ENCODE results near the gene CYP4F3. TPM values are rescaled to one million over a fixed set of nuclear protein-coding genes. Genes with fewer than 3 reads are reported as not detected.
"Not testable (repeated sequence)": the region's sequence is repeated elsewhere in the genome, so short reads cannot be mapped to it uniquely, and the experiment has no call there.

CYP4F3 gene
- polyA plus RNA-seq, 1 experiment: 0.11 TPM

GRCh38 chr19:15644816-15645215 is 4.1 kb downstream of the CYP4F3 start:
- CTCF ChIA-PET: no interaction called here
- Histone ChIP-seq H3K9me3 (ENCODE audit: control insufficient read depth, insufficient read depth, low read length) (peaks cover 22% of the 10 kb centered on the region), H3K4me3 (ENCODE audit: low read depth, low read length) (no peak overlapping the region), H3K27ac (ENCODE audit: low read depth, low read length) (no peak overlapping the region), H3K27me3 (ENCODE audit: control insufficient read depth, insufficient read depth, low read length) (no peaks in the 10 kb centered on the region)
- TF ChIP-seq CTCF (IDR thresholded peaks at IDR 0.05; ENCODE audit: low read depth, low read length): no peak
- POLR2A ChIA-PET: no interaction called here
- no peak for DNase-seq (ENCODE audit: low read depth, low spot score)

GRCh38 chr19:15649526-15649925 is 8.8 kb downstream of the CYP4F3 start:
- POLR2A ChIA-PET: no interaction called here
- no peak for TF ChIP-seq CTCF (IDR thresholded peaks at IDR 0.05; ENCODE audit: low read depth, low read length)
- no peaks in the 10 kb centered on the region for H3K27me3 ChIP-seq (ENCODE audit: control insufficient read depth, insufficient read depth, low read length)
- CTCF ChIA-PET: no interaction called here
- peaks cover 14% of the 10 kb centered on the region for H3K9me3 ChIP-seq (ENCODE audit: control insufficient read depth, insufficient read depth, low read length)
- H3K27ac ChIP-seq (ENCODE audit: low read depth, low read length): no peak overlapping the region
- DNase-seq (ENCODE audit: low read depth, low spot score): no peak
- H3K4me3 ChIP-seq (ENCODE audit: low read depth, low read length): no peak overlapping the region

- H3K27ac ChIP-seq (ENCODE audit: low read depth, low read length); H3K27me3 ChIP-seq (ENCODE audit: control insufficient read depth, insufficient read depth, low read length); POLR2A ChIA-PET; DNase-seq (ENCODE audit: low read depth, low spot score); CTCF ChIA-PET; H3K4me3 ChIP-seq (ENCODE audit: low read depth, low read length): not testable (repeated sequence)
- peaks cover 14% of the 10 kb centered on the region for H3K9me3 ChIP-seq (ENCODE audit: control insufficient read depth, insufficient read depth, low read length)
Measured at GRCh38 chr19:15650123-15650522, 9.4 kb downstream of the CYP4F3 start.

DNA sequence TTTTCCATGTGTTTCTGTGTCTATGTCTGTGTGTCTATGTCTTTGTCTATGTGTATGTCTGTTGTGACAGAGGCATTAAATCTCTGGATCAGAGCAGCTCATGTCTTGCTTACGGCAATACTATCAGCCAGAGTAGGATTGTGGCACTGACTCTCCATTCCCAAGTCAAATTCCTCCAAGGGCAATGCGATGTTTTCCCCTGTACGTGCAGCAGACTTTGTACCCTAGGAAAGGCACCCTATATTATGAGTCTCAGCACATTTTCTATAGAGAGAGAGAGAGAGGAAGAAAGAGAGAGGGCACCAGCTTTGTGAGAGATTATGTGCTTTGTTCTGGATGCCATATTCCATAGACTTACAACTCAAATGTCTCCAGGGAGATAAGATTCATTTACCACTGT is 11.1 kb downstream of the CYP4F3 start:
- DNase-seq (ENCODE audit: low read depth, low spot score): no peak
- POLR2A ChIA-PET: no interaction called here
- CTCF ChIA-PET: no interaction called here

GRCh38 chr19:15652559-15653278 is 12.0 kb downstream of the CYP4F3 start:
- Histone ChIP-seq H3K27me3 (ENCODE audit: control insufficient read depth, insufficient read depth, low read length) (no peaks in the 10 kb centered on the region), H3K4me3 (ENCODE audit: low read depth, low read length) (no peak overlapping the region), H3K27ac (ENCODE audit: low read depth, low read length) (no peak overlapping the region), H3K9me3 (ENCODE audit: control insufficient read depth, insufficient read depth, low read length) (peaks cover 4% of the 10 kb centered on the region; the same call in 1 of the 2 replicates)
- ChIA-PET CTCF (no interaction called here), POLR2A (no interaction called here)
- no peak for TF ChIP-seq CTCF (IDR thresholded peaks at IDR 0.05; ENCODE audit: low read depth, low read length)
- DNase-seq (ENCODE audit: low read depth, low spot score): no peak

More for the DNA sequence above, 11.1 kb downstream of the CYP4F3 start:
- H3K27ac ChIP-seq (ENCODE audit: low read depth, low read length): no peak overlapping the region
- H3K9me3 ChIP-seq (ENCODE audit: control insufficient read depth, insufficient read depth, low read length): peaks cover 7% of the 10 kb centered on the region; the same call in 1 of the 2 replicates
- TF ChIP-seq CTCF (IDR thresholded peaks at IDR 0.05; ENCODE audit: low read depth, low read length): no peak
- H3K4me3 ChIP-seq (ENCODE audit: low read depth, low read length): no peak overlapping the region
- no peaks in the 10 kb centered on the region for H3K27me3 ChIP-seq (ENCODE audit: control insufficient read depth, insufficient read depth, low read length)
